ENCODE results near the gene SHC3.

SHC3 gene

DNA sequence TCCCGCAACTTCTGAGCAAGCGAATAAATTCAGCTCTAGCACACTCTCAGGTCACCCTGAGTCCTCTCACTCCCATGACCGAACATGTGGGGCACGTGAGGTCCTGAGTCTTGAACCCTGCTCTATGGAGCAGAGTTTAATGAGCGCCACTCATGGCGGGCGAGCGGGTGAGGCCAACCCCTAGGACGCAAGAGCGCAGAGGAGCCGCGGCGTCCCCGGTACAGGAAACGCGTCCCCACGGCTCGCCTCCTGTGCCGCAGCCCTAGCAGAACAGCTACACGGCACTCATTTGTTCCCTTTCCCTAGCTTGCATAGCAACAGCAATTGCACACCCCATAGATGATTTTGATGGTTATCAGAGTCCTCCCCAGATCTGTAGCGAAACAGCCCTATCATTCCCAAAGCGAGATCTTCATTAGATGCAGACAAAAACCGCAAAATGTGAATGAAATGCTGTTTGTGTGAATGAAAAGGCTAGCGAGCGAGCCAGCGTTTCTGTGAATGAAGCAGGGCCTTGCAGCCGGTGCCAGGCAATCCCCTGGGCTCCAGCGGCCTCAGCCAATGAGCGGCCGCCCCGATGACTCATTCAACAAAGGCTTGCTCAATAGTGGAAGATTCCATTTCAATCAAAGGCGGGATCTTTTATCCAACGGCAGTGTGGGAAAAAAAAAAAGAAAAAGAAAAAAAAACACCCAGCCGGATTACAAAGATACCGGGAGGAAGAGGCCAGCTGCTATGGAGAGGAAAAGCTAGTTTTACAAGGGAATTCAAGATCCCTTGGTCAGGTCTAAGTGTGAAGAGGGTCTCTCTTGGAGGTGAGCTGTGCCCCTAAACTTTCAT is 1.5 kb upstream of the SHC3 start:
- TF ChIP-seq, protein P1, sequence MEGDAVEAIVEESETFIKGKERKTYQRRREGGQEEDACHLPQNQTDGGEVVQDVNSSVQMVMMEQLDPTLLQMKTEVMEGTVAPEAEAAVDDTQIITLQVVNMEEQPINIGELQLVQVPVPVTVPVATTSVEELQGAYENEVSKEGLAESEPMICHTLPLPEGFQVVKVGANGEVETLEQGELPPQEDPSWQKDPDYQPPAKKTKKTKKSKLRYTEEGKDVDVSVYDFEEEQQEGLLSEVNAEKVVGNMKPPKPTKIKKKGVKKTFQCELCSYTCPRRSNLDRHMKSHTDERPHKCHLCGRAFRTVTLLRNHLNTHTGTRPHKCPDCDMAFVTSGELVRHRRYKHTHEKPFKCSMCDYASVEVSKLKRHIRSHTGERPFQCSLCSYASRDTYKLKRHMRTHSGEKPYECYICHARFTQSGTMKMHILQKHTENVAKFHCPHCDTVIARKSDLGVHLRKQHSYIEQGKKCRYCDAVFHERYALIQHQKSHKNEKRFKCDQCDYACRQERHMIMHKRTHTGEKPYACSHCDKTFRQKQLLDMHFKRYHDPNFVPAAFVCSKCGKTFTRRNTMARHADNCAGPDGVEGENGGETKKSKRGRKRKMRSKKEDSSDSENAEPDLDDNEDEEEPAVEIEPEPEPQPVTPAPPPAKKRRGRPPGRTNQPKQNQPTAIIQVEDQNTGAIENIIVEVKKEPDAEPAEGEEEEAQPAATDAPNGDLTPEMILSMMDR (IDR thresholded peaks at IDR 0.05; ENCODE audit: borderline replicate concordance, extremely low read depth, low read length, poor library complexity, severe bottlenecking) = no peak
- no peak for TF ChIP-seq EZH2 (IDR thresholded peaks at IDR 0.05; ENCODE audit: borderline replicate concordance, low read depth, low read length, severe bottlenecking)
- Histone ChIP-seq H3K79me2 (ENCODE audit: insufficient read depth, low read length) (peaks cover 19% of the 10 kb centered on the region), H3K27ac (ENCODE audit: low read length) (peak overlapping the region; percentile 100), H3K9me3 (ENCODE audit: insufficient read depth, low read length, severe bottlenecking) (no peaks in the 10 kb centered on the region), H3K27me3 (ENCODE audit: insufficient read depth, low read length, poor library complexity) (no peaks in the 10 kb centered on the region), H4K20me1 (ENCODE audit: insufficient read depth, low read length) (no peaks in the 10 kb centered on the region), H3K36me3 (ENCODE audit: insufficient read depth, low read length) (no peaks in the 10 kb centered on the region), H3K4me3 (ENCODE audit: low read depth in 1 of 2, low read length in 2 of 2) (peak overlapping the region; percentile 27 to 65), H3K4me1 (ENCODE audit: insufficient read depth, low read length) (peaks cover 58% of the 10 kb centered on the region), H3K9ac (ENCODE audit: low read depth, low read length) (peak overlapping the region; percentile 88), H2AFZ (ENCODE audit: low read depth, low read length) (peak overlapping the region; percentile 95), H3K4me2 (ENCODE audit: insufficient read depth, low read length) (peak overlapping the region; percentile 85)
- peak; percentile 91 for DNase-seq
- ATAC-seq (ENCODE audit: insufficient read depth, low read depth) = peak; percentile 90

DNA sequence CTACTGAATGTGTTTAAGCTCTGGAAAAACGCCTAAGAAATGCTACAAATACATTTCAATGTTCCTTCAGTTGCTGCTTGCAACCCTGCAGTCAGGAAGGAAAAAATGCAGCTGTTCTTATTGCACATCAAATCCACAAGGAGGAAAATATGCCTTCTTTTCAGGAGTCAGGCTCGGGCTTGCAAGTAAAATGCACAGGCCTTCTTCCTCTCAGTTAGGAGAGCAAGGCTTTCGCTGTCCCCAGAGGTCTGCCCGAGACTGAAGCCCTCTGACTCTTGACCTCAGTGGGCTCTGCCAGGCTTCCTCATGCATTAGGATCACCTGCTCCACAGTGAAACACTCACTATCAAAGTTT is 899 bp upstream of the SHC3 start:
- Histone ChIP-seq H3K27ac (ENCODE audit: low read length) (peak overlapping the region; percentile 100), H3K4me3 (ENCODE audit: low read depth in 1 of 2, low read length in 2 of 2) (peak overlapping the region; percentile 27 to 65)

DNA sequence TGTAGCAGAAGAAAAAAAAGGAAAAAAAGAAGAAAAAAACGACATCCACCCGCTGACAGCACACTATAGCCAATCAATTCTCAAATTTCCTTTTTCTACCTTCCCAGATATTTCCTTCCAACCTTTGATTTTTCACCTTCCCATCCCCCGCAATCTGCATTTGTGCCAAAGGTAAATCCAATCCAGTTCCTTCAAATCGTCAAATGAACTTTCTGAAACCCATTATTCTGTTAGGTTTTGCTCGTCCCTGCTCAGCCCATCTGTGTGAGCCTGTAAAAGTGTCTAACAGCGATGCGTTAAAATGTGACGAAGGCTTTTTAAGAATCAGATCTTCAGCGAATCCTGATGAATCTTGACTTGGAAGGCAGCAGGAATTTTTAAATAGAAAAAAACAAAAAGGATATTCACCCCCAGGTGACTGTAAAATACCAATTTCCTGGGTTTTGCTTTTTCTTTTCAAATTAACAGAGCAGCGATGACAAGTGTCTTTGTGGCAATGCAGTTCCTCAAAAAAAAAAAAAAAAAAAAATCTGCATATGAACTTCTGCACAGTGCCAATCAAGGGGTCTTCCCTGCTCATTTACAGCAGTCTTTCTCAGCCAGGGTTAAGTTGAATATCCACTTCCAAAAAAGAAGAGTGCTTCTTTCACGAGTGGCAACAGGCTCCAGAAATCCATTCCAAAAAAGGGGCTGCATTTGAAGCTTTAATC is 367 bp upstream of the SHC3 start:
- Histone ChIP-seq H3K79me2 (ENCODE audit: insufficient read depth, low read length) (peaks cover 23% of the 10 kb centered on the region), H3K4me2 (ENCODE audit: insufficient read depth, low read length) (peak overlapping the region; percentile 85), H4K20me1 (ENCODE audit: insufficient read depth, low read length) (no peaks in the 10 kb centered on the region), H3K36me3 (ENCODE audit: insufficient read depth, low read length) (no peaks in the 10 kb centered on the region), H3K9me3 (ENCODE audit: insufficient read depth, low read length, severe bottlenecking) (no peaks in the 10 kb centered on the region), H2AFZ (ENCODE audit: low read depth, low read length) (peak overlapping the region; percentile 95), H3K4me1 (ENCODE audit: insufficient read depth, low read length) (peaks cover 61% of the 10 kb centered on the region), H3K27ac (ENCODE audit: low read length) (peak overlapping the region; percentile 100), H3K4me3 (ENCODE audit: low read depth in 1 of 2, low read length in 2 of 2) (peak overlapping the region; percentile 27 to 65), H3K9ac (ENCODE audit: low read depth, low read length) (peak overlapping the region; percentile 88), H3K27me3 (ENCODE audit: insufficient read depth, low read length, poor library complexity) (no peaks in the 10 kb centered on the region)
- peak; percentile 15 for DNase-seq
- ATAC-seq (ENCODE audit: insufficient read depth, low read depth) = no peak
- TF ChIP-seq, protein P1 (IDR thresholded peaks at IDR 0.05; ENCODE audit: borderline replicate concordance, extremely low read depth, low read length, poor library complexity, severe bottlenecking) = no peak
- no peak for TF ChIP-seq EZH2 (IDR thresholded peaks at IDR 0.05; ENCODE audit: borderline replicate concordance, low read depth, low read length, severe bottlenecking)

More for the DNA sequence above, 899 bp upstream of the SHC3 start:
- no peaks in the 10 kb centered on the region for H4K20me1 ChIP-seq (ENCODE audit: insufficient read depth, low read length)
- H3K4me1 ChIP-seq (ENCODE audit: insufficient read depth, low read length) = peaks cover 61% of the 10 kb centered on the region
- H3K27me3 ChIP-seq (ENCODE audit: insufficient read depth, low read length, poor library complexity) = no peaks in the 10 kb centered on the region
- H2AFZ ChIP-seq (ENCODE audit: low read depth, low read length) = peak overlapping the region; percentile 95
- H3K9ac ChIP-seq (ENCODE audit: low read depth, low read length) = peak overlapping the region; percentile 88
- peak; percentile 8; the same call in 2 of the 3 replicates for ATAC-seq (ENCODE audit: insufficient read depth, low read depth)
- H3K36me3 ChIP-seq (ENCODE audit: insufficient read depth, low read length) = no peaks in the 10 kb centered on the region
- H3K9me3 ChIP-seq (ENCODE audit: insufficient read depth, low read length, severe bottlenecking) = no peaks in the 10 kb centered on the region
- H3K79me2 ChIP-seq (ENCODE audit: insufficient read depth, low read length) = peaks cover 22% of the 10 kb centered on the region
- no peak for TF ChIP-seq EZH2 (IDR thresholded peaks at IDR 0.05; ENCODE audit: borderline replicate concordance, low read depth, low read length, severe bottlenecking)
- TF ChIP-seq, protein P1 (IDR thresholded peaks at IDR 0.05; ENCODE audit: borderline replicate concordance, extremely low read depth, low read length, poor library complexity, severe bottlenecking) = no peak
- H3K4me2 ChIP-seq (ENCODE audit: insufficient read depth, low read length) = peak overlapping the region; percentile 85
- no peak for DNase-seq

Data from DND-41 (cell line).